ENCODE measurements around the gene LPAR1. TPM values are rescaled to one million over a fixed set of nuclear protein-coding genes. Genes with fewer than 3 reads are reported as not detected.

The LPAR1 gene
- polyA plus RNA-seq, 3 donors, result 15.1 to 18.1 (median 17.5) TPM

- H3K27me3 Mint-ChIP-seq (ENCODE audit: low read depth in 3 of 3), result peaks cover 0 to 3% (median 0%) of the 10 kb centered on the region in 3 donors
- no peaks in the 10 kb centered on the region for H3K4me1 ChIP-seq (ENCODE audit: control insufficient read depth in 1 of 2, insufficient read depth in 2 of 2, low read length in 2 of 2)
- intact Hi-C loops (cut with micrococcal nuclease), result no loop called here
- H3K79me2 ChIP-seq (ENCODE audit: insufficient read depth, low read length), result no peaks in the 10 kb centered on the region
- no peaks in the 10 kb centered on the region for H3K9me3 ChIP-seq (replicated peaks in 1 of 2; ENCODE audit: control insufficient read depth in 1 of 2, insufficient read depth in 1 of 2, low read length in 2 of 2)
- H3K27ac ChIP-seq (ENCODE audit: low read depth in 1 of 2, low read length in 2 of 2), result no peak overlapping the region
- H3K9me3 Mint-ChIP-seq, result no peaks in the 10 kb centered on the region
- no CpG with 5 or more reads among the region's 1 CpG for WGBS (ENCODE audit: insufficient coverage)
- H3K27me3 ChIP-seq (ENCODE audit: control insufficient read depth in 2 of 2, insufficient read depth in 2 of 2, low read length in 2 of 2), result no peaks in the 10 kb centered on the region
- no peaks in the 10 kb centered on the region for H4K20me1 ChIP-seq (ENCODE audit: insufficient read depth, low read length)
- H3K36me3 Mint-ChIP-seq, result no peaks in the 10 kb centered on the region
- no peak overlapping the region for H3K4me3 Mint-ChIP-seq
- H3K27ac Mint-ChIP-seq, result no peak overlapping the region
- no peaks in the 10 kb centered on the region for H3K4me1 Mint-ChIP-seq
- no peak overlapping the region for H3K9ac ChIP-seq (ENCODE audit: insufficient read depth, low read length, poor library complexity, severe bottlenecking)
- H3K36me3 ChIP-seq (replicated peaks in 1 of 2; ENCODE audit: control insufficient read depth in 1 of 2, insufficient read depth in 2 of 2, low read length in 2 of 2), result no peaks in the 10 kb centered on the region
- TF ChIP-seq CTCF (IDR thresholded peaks at IDR 0.05), result no peak
- H3K4me2 ChIP-seq (replicated peaks; ENCODE audit: extremely low read depth, low read length, poor library complexity, severe bottlenecking), result no peak overlapping the region
- H3K4me3 ChIP-seq (replicated peaks in 1 of 3; ENCODE audit: low read depth in 2 of 3, low read length in 3 of 3), result no peak overlapping the region
- no peak overlapping the region for H2AFZ ChIP-seq (ENCODE audit: insufficient read depth, low read depth, low read length, poor library complexity, severe bottlenecking)
- no peak for DNase-seq
These were observed 202.4 kb downstream of the LPAR1 start for GRCh38 chr9:110835859-110836271.

GRCh38 chr9:110835404-110835803 is 202.9 kb downstream of the LPAR1 start:
- no peaks in the 10 kb centered on the region for H3K36me3 Mint-ChIP-seq
- Histone ChIP-seq H3K9me3 (replicated peaks in 1 of 2; ENCODE audit: control insufficient read depth in 1 of 2, insufficient read depth in 1 of 2, low read length in 2 of 2) (no peaks in the 10 kb centered on the region), H3K4me2 (replicated peaks; ENCODE audit: extremely low read depth, low read length, poor library complexity, severe bottlenecking) (no peak overlapping the region), H3K27me3 (ENCODE audit: control insufficient read depth in 2 of 2, insufficient read depth in 2 of 2, low read length in 2 of 2) (no peaks in the 10 kb centered on the region), H3K4me1 (ENCODE audit: control insufficient read depth in 1 of 2, insufficient read depth in 2 of 2, low read length in 2 of 2) (no peaks in the 10 kb centered on the region), H3K79me2 (ENCODE audit: insufficient read depth, low read length) (no peaks in the 10 kb centered on the region), H4K20me1 (ENCODE audit: insufficient read depth, low read length) (no peaks in the 10 kb centered on the region), H3K9ac (ENCODE audit: insufficient read depth, low read length, poor library complexity, severe bottlenecking) (no peak overlapping the region), H3K36me3 (replicated peaks in 1 of 2; ENCODE audit: control insufficient read depth in 1 of 2, insufficient read depth in 2 of 2, low read length in 2 of 2) (no peaks in the 10 kb centered on the region), H3K27ac (ENCODE audit: low read depth in 1 of 2, low read length in 2 of 2) (no peak overlapping the region), H3K4me3 (replicated peaks in 1 of 3; ENCODE audit: low read depth in 2 of 3, low read length in 3 of 3) (no peak overlapping the region), H2AFZ (ENCODE audit: insufficient read depth, low read depth, low read length, poor library complexity, severe bottlenecking) (no peak overlapping the region)
- peaks cover 0 to 3% (median 0%) of the 10 kb centered on the region in 3 donors for H3K27me3 Mint-ChIP-seq (ENCODE audit: low read depth in 3 of 3)
- H3K4me1 Mint-ChIP-seq, result no peaks in the 10 kb centered on the region
- no peak overlapping the region for H3K27ac Mint-ChIP-seq
- WGBS (ENCODE audit: insufficient coverage), result no CpG with 5 or more reads among the region's 3 CpGs
- no peak for DNase-seq
- peaks cover 0 to 3% (median 0%) of the 10 kb centered on the region in 7 donors for H3K9me3 Mint-ChIP-seq
- intact Hi-C loops (cut with micrococcal nuclease), result no loop called here
- no peak overlapping the region for H3K4me3 Mint-ChIP-seq
- TF ChIP-seq CTCF (IDR thresholded peaks at IDR 0.05), result no peak
